HG03095 (cell line): ENCODE results near the gene BBLN.
A peak's percentile ranks its signal among the peaks of the same experiment; 100 is the strongest.
"Not testable (repeated sequence)": the region's sequence is repeated elsewhere in the genome, so short reads cannot be mapped to it uniquely, and the experiment has no call there.

Experiments
- ATAC-seq: cut with Tn5 transposase; IDR thresholded peaks from one replicate; pipeline ENCODE4 v1.9.1; 2021; ENCODE audit warnings: moderate library complexity; ENCODE audit not compliant: unreplicated experiment

Gene BBLN, protein sequence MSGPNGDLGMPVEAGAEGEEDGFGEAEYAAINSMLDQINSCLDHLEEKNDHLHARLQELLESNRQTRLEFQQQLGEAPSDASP

GRCh38 chr9:128159784-128160602, at the start of gene BBLN:
Gene BBLN (plus strand): TSS chr9:128160265. CDS start chr9:128160408, 143 bp downstream.
- ATAC-seq: peak; percentile 67

DNA sequence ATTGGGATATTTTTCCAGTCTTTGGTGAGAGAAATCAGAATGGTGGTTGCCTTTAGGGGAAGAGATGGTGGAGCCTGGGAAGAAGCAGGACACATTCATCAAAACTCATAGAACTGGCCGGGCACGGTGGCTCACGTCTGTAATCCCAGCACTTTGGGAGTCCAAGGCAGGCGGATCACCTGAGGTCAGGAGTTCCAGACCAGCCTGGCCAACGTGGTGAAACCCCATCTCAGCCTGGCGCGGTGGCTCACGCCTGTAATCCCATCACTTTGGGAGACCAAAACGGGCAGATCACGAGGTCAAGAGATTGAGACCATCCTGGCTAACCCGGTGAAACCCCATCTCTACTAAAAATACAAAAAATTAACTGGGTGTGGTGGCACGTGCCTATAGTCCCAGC, 48.3 kb upstream of the BBLN start:
- ATAC-seq: not testable (repeated sequence)

- no peak for ATAC-seq
These were observed 46.3 kb upstream of the BBLN start for GRCh38 chr9:128113526-128114325.

DNA sequence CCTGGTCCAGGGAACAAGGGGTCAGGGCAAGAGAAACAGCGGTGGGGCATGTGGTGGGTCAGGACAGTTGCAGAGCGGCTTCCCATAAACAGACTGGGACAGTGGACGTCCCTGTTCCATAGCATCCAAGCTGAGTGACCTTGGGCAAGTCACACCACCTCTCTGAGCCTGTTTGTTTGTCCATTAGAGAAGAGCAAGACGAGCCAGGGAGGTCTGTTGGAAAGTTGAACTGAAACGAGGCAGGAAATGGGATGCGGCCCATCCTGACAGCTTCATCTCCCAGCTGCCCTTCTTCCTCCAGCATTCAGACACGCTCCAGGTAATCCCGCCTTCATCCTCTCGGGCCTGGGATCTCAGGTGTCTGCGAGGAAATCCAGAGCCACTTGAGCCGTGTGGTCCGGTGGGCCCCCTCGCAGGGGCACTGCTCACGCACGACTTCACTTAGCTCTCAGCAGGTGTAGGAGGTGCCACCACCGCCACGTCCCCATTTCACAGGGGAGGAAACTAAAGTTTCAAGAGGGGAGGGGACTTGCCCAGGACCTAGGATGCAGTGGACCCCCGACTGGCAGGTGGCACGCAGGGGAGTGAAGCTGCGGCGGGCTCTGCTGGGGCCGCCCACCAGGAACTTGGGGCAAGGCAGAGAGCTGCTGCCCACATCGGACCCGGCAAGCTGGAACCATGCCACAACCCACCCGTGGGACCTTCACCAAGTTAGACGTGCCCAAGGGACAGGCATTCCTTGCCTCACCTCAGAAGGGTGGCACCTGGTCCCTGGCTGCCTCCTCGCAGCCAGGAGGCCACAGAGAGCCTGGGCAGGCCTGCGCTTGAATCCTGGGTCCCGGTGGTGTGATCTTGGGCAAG, 45.5 kb upstream of the BBLN start:
- ATAC-seq: no peak

GRCh38 chr9:128115187-128116103, 44.6 kb upstream of the BBLN start:
- ATAC-seq: no peak

DNA sequence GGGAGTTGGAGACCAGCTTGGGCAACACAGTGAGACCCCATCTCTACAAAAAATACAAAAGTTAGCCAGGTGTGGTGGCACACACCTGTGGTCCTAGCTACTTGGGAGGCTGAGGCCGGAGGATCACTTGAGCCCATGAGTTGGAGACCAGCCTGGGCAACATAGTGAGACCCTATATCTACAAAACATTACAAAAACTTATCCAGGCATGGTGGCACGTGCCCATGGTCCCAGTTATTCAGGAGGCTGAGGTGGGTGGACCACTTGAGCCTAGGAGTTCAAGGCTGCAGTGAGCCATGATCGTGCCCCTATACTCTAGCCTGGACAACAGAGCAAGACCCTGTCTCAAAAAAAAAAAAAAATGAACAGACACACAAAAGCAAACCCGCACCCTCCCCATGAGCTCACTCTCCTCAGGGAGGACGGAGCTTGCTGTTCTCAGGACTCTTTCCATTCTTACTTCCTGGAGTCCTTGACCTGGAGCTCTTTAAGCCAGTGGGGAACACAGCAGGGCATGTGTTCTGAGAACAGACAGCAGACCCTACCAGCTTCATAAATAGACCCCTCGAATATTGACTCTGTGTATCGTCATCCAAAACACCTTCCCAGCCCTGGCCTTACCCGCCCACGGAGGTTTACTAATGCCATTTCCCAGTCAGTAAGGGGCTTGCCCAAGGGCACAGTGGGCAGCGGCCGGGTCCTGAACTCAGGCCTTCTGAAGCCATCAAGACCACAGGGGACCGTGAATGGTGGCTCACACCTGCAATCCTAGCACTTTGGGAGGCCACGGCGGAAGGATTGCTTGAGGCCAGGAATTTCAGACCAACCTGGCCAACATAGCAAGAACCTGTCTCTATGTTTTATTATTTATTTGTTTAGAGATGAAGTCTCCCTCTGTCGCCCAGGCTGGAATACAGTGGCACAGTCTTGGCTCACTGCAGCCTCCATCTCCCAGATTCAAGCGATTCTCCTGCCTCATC, 43.7 kb upstream of the BBLN start:
- ATAC-seq: no peak

- no peak for ATAC-seq
These were observed 42.2 kb upstream of the BBLN start for GRCh38 chr9:128117613-128118471.

DNA sequence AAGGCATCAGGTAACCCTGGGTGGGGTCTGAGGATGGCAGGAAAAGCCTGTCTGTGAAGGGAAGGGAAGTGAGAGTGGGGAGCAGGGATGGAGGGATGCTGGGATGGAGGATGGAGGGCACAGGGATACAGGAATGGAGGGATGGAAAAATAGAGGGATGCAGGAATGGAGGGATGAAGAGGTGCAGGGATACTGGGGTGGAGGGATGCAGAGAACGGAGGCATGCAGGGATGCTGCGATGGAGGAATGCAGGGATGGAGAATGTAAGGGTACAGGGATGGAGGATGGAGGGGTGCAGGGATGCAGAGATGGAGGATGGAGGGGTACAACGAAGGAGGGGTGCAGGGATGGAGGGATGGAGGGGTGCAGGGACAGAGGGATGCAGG, 41.6 kb upstream of the BBLN start:
- no peak for ATAC-seq

GRCh38 chr9:128118971-128119665, 40.9 kb upstream of the BBLN start:
- no peak for ATAC-seq

- ATAC-seq: no peak
These were observed 39.9 kb upstream of the BBLN start for GRCh38 chr9:128120061-128120740.

GRCh38 chr9:128120741-128121465, 39.2 kb upstream of the BBLN start:
- ATAC-seq: no peak

GRCh38 chr9:128121466-128121810, 38.6 kb upstream of the BBLN start:
- ATAC-seq: no peak

DNA sequence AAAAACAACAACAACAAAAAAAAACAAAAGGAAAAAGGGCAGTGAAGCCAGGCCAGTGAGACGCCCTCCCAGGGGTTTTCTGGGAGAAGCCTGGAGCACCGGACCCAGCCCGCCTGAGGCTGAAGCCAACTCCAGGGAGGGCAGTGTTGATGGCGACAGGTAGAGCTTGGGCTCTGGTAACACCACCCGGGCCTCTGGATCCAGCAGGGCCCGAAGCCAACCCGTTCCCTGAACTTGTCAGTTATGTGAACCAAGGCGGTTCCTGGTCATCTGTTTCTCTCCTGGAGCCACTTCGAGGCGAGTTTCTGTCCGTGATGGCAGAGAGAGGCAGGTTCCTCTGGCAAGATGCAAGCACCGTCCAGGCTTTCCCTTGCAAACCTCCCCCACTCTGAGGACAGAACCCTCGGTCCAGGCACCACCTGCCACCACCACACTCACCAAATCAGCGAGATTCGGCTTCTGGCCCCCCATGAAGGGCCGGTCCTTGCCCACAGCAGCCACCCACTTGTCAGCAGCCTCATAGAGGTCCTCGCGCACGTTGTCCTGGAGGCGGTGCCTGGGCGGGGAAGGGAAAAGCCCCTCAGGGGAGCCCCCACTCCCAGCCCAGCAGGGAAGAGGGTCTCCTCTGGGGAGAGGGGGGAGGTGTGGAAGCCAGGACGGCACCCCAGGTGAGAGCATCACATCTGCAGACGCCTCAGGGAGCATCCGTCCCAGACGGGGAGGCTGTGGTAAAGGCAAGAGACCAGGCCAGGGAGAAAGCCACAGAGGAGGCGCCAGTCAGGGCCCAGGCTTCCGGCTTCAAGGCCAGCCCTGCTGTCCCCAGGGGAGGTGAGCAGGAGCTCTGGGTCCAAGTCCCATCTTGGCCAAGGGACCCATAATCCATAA, 37.9 kb upstream of the BBLN start:
- no peak for ATAC-seq

GRCh38 chr9:128122809-128123175, 37.3 kb upstream of the BBLN start:
- no peak for ATAC-seq

GRCh38 chr9:128123451-128124080, 36.5 kb upstream of the BBLN start:
- ATAC-seq: no peak
